HG02870 (cell line): ENCODE measurements around the gene AATF.
A peak's percentile ranks its signal among the peaks of the same experiment; 100 is the strongest.

Experiments
- ATAC-seq: cut with Tn5 transposase; IDR thresholded peaks from one replicate; pipeline ENCODE4 v1.9.1; 2021; ENCODE audit warnings: mild to moderate bottlenecking, moderate library complexity; ENCODE audit not compliant: unreplicated experiment

AATF gene

GRCh38 chr17:36948717-36949460 lies at the start of gene AATF:
TSS of gene AATF (plus strand) at chr17:36948954. CDS start at chr17:36949126, 172 bp downstream.
- peak; percentile 88 for ATAC-seq

- no peak for ATAC-seq
These were observed 49.2 kb upstream of the AATF start for GRCh38 chr17:36899250-36900159.

- ATAC-seq: no peak
These were observed 48.6 kb upstream of the AATF start for GRCh38 chr17:36900160-36900512.

GRCh38 chr17:36901506-36901905 lies 47.2 kb upstream of the AATF start:
- no peak for ATAC-seq

GRCh38 chr17:36907407-36907806 lies 41.3 kb upstream of the AATF start:
- no peak for ATAC-seq

- ATAC-seq: no peak
These were observed 38.2 kb upstream of the AATF start for GRCh38 chr17:36910513-36910912.

GRCh38 chr17:36911001-36911400 lies 37.8 kb upstream of the AATF start:
- no peak for ATAC-seq

GRCh38 chr17:36913132-36913531 lies 35.6 kb upstream of the AATF start:
- ATAC-seq: no peak

- ATAC-seq: no peak
These were observed 30.5 kb upstream of the AATF start for GRCh38 chr17:36918211-36918691.

- no peak for ATAC-seq
These were observed 29.3 kb upstream of the AATF start for GRCh38 chr17:36919407-36919968.

- no peak for ATAC-seq
These were observed 28.4 kb upstream of the AATF start for GRCh38 chr17:36920032-36921005.

GRCh38 chr17:36921095-36921851 lies 27.5 kb upstream of the AATF start:
- ATAC-seq: no peak

GRCh38 chr17:36922175-36922574 lies 26.6 kb upstream of the AATF start:
- no peak for ATAC-seq

GRCh38 chr17:36923814-36924221 lies 24.9 kb upstream of the AATF start:
- ATAC-seq: no peak

- no peak for ATAC-seq
These were observed 22.5 kb upstream of the AATF start for GRCh38 chr17:36926226-36926625.

- ATAC-seq: no peak
These were observed 22.1 kb upstream of the AATF start for GRCh38 chr17:36926701-36927100.

GRCh38 chr17:36928471-36929345 lies 20.0 kb upstream of the AATF start:
- ATAC-seq: no peak

- ATAC-seq: no peak
These were observed 18.7 kb upstream of the AATF start for GRCh38 chr17:36929851-36930582.
